ENCODE measurements around the gene PPY. TPM values are rescaled to one million over a fixed set of nuclear protein-coding genes. Genes with fewer than 3 reads are reported as not detected.
A peak's percentile ranks its signal among the peaks of the same experiment; 100 is the strongest.

PPY gene
- total RNA-seq, 1 experiment from 2014 or later = not detected

GRCh38 chr17:43927060-43927864 is 15.0 kb downstream of the PPY start:
- BruUV-seq (replicated peaks) = no TSS peak
- peak overlapping the region; percentile 53 for H3K4me3 Mint-ChIP-seq (ENCODE audit: unreplicated experiment)

GRCh38 chr17:43924558-43924957 is 17.7 kb downstream of the PPY start:
- CTCF ChIA-PET = interaction anchor here (0.6 to 2.0 kb wide), 4 partner anchors 14 to 78 kb away, joined by 3 to 15 read pairs (median 4); no protein-coding TSS in a partner anchor
- no peaks in the 10 kb centered on the region for H3K4me1 Mint-ChIP-seq (ENCODE audit: low read depth, unreplicated experiment)

More at GRCh38 chr17:43927060-43927864, 15.0 kb downstream of the PPY start:
- Mint-ChIP-seq H3K4me1 (ENCODE audit: low read depth, unreplicated experiment) (peaks cover 5% of the 10 kb centered on the region), H3K36me3 (ENCODE audit: insufficient read depth, unreplicated experiment) (no peaks in the 10 kb centered on the region), H3K9me3 (ENCODE audit: unreplicated experiment) (no peaks in the 10 kb centered on the region), H3K27me3 (ENCODE audit: insufficient read depth, unreplicated experiment) (no peaks in the 10 kb centered on the region), H3K27ac (ENCODE audit: unreplicated experiment) (no peak overlapping the region)
- H3K27me3 ChIP-seq (replicated peaks; ENCODE audit: control insufficient read depth, insufficient read depth, low read length) = no peaks in the 10 kb centered on the region
- 0 out of 2 replicates have a peak, but pooled peaks cover 6% of the 10 kb centered on the region for H3K4me1 ChIP-seq
- CTCF ChIA-PET = no interaction called here
- DNase-seq = no peak
- H3K36me3 ChIP-seq (ENCODE audit: control insufficient read depth, insufficient read depth, low read length) = no peaks in the 10 kb centered on the region
- H3K4me3 ChIP-seq (ENCODE audit: low read depth, low read length) = peak overlapping the region; percentile 19
- no peak for TF ChIP-seq CTCF (IDR thresholded peaks at IDR 0.05; ENCODE audit: insufficient read depth in 1 of 2, low read depth in 1 of 2, low read length in 1 of 2, severe bottlenecking in 1 of 2, unreplicated experiment in 1 of 2)
- H3K9me3 ChIP-seq = no peaks in the 10 kb centered on the region
- intact Hi-C loops (cut with micrococcal nuclease; ENCODE audit: unreplicated experiment) = no loop called here
- POLR2A ChIA-PET = no interaction called here

More at GRCh38 chr17:43924558-43924957, 17.7 kb downstream of the PPY start:
- H3K4me3 ChIP-seq (ENCODE audit: low read depth, low read length) = no peak overlapping the region
- 0 out of 2 replicates have a peak, but pooled peaks cover 3% of the 10 kb centered on the region for H3K4me1 ChIP-seq
- BruUV-seq (replicated peaks) = no TSS peak
- H3K4me3 Mint-ChIP-seq (ENCODE audit: unreplicated experiment) = no peak overlapping the region
- H3K27me3 ChIP-seq (replicated peaks; ENCODE audit: control insufficient read depth, insufficient read depth, low read length) = no peaks in the 10 kb centered on the region
- H3K27me3 Mint-ChIP-seq (ENCODE audit: insufficient read depth, unreplicated experiment) = no peaks in the 10 kb centered on the region
- TF ChIP-seq CTCF (IDR thresholded peaks at IDR 0.05; ENCODE audit: insufficient read depth in 1 of 2, low read depth in 1 of 2, low read length in 1 of 2, severe bottlenecking in 1 of 2, unreplicated experiment in 1 of 2) = no peak
- H3K9me3 ChIP-seq = no peaks in the 10 kb centered on the region
- POLR2A ChIA-PET = no interaction called here
- no peaks in the 10 kb centered on the region for H3K9me3 Mint-ChIP-seq (ENCODE audit: unreplicated experiment)
- H3K27ac Mint-ChIP-seq (ENCODE audit: unreplicated experiment) = no peak overlapping the region
- H3K36me3 Mint-ChIP-seq (ENCODE audit: insufficient read depth, unreplicated experiment) = no peaks in the 10 kb centered on the region
- no peaks in the 10 kb centered on the region for H3K36me3 ChIP-seq (ENCODE audit: control insufficient read depth, insufficient read depth, low read length)
- DNase-seq = no peak
- intact Hi-C loops (cut with micrococcal nuclease; ENCODE audit: unreplicated experiment) = no loop called here

Measured in Caco-2 (cell line).